LoVo (cell line): Measurements from ENCODE around the gene KIR3DL2.
A peak's percentile ranks its signal among the peaks of the same experiment; 100 is the strongest.
"Not testable (repeated sequence)": the region's sequence is repeated elsewhere in the genome, so short reads cannot be mapped to it uniquely, and the experiment has no call there.

Experiments used
- DNase-seq: peaks from one replicate; pipeline ENCODE4 v3.0.0-alpha.2; 2016; ENCODE audit warnings: low spot score

The KIR3DL2 gene

DNA sequence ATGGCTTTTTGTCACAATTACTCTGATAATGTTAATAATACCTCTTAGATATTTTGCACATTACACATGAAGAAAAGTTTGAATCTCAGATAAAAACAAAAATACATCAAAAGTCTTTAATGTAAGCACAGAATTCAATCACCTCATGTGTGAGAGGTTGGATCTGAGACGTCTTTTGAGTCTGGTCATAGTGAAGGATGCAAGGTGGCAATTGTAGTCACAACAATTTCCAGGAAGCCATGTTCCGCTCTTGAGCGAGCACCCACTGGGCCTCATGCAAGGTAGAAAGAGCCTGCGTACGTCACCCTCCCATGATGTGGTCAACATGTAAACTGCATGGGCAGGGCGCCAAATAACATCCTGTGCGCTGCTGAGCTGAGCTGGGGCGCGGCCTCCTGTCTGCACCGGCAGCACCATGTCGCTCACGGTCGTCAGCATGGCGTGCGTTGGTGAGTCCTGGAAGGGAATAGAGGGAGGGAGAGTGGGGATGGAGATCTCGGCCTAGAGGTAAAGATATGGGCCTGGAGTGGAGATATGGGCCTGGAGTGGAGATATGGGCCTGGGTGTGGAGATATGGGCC lies at the start of gene KIR3DL2:
KIR3DL2 (plus strand) TSS at position 383 of the 580 bp plus-strand sequence; CDS start at position 416, 33 bp downstream.
- DNase-seq, result not testable (repeated sequence)

DNA sequence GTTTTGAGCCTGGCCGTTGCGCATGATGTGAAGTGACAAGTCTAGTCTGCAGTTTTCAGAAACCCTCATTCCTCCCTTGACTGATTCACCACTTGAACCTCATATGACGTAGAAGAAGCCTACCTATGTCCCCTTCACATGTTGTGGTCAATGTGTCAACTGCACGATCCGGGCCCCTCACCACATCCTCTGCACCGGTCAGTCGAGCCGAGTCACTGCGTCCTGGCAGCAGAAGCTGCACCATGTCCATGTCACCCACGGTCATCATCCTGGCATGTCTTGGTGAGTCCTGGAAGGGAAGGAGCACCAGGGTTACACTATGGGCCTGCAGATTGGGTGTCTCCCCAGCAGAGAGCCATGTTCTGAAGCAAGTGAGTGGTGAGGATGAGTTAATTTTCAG lies 46.8 kb upstream of the KIR3DL2 start, which contains the start of gene KIR2DL4:
KIR2DL4 (plus strand) TSS at position 201 of the 400 bp plus-strand sequence; CDS start at position 243, 42 bp downstream.
- no peak for DNase-seq

GRCh38 chr19:54804101-54804500 lies 46.1 kb upstream of the KIR3DL2 start:
- no peak for DNase-seq

DNA sequence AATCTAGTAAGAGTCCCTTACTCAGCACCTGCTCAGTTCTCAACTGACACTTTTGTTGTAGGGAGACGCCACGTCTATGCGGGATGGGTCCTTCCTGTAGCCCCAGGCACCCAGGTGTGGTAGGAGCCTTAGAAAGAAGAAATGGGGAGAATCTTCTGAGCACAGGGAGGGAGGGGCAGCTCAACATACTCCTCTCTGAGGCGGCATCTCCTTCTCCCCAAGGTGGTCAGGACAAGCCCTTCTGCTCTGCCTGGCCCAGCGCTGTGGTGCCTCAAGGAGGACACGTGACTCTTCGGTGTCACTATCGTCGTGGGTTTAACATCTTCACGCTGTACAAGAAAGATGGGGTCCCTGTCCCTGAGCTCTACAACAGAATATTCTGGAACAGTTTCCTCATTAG lies 45.7 kb upstream of the KIR3DL2 start:
- no peak for DNase-seq

DNA sequence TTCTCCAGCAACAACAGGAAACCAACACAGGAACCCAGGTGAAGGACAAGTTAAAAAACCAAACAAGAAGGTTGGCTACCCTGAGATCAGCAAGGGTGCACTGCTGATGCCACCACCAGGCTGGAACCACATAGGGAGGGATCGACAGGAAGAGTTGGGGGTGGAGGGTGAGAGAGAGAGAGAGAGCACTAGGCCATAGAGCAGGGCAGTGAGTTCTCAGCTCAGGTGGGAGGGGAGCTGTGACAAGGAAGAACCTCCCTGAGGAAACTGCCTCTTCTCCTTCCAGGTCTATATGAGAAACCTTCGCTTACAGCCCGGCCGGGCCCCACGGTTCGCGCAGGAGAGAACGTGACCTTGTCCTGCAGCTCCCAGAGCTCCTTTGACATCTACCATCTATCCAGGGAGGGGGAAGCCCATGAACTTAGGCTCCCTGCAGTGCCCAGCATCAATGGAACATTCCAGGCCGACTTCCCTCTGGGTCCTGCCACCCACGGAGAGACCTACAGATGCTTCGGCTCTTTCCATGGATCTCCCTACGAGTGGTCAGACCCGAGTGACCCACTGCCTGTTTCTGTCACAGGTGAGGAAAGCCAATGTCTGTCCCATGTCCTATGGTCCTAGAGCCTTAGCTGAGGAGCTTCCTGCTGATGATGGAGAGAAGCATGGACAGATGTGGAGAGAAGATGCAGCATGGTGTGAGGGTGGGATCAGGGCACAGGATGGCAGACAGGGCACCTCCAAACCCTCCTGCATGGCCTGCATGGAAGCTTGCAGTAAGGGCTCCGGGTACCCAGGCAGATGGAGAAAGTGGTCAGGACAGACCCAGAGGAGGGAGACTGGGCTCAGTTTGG lies 44.4 kb upstream of the KIR3DL2 start:
- no peak for DNase-seq

DNA sequence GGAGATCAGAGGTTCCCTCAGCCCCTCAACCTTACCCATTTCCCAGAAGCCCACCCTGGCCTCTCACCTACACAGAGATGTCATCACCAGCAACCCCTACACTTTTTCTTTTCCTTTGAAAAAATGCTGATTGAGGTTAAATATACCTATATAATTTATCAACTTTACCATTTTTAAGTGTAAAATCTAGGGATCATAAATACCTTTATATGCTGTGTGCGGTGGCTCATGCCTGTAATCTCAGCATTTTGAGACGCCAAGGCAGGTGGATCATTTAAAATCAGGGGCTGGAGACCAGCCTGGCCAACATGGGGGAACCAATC lies 43.8 kb upstream of the KIR3DL2 start:
- DNase-seq, result no peak

- DNase-seq, result not testable (repeated sequence)
These were observed 35.7 kb upstream of the KIR3DL2 start for GRCh38 chr19:54814571-54814970.

DNA sequence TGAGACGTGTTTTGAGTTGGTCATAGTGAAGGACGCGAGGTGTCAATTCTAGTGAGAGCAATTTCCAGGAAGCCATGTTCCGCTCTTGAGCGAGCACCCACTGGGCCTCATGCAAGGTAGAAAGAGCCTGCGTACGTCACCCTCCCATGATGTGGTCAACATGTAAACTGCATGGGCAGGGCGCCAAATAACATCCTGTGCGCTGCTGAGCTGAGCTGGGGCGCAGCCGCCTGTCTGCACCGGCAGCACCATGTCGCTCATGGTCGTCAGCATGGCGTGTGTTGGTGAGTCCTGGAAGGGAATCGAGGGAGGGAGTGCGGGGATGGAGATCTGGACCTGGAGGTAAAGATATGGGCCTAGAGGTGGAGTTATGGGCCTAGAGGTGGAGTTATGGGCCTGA lies 34.0 kb upstream of the KIR3DL2 start, which contains the start of gene KIR3DL1:
KIR3DL1 (plus strand) TSS at position 218 of the 400 bp plus-strand sequence.
- not testable (repeated sequence) for DNase-seq

GRCh38 chr19:54817670-54818536 lies 32.3 kb upstream of the KIR3DL2 start:
- DNase-seq, result no peak

GRCh38 chr19:54824416-54824815 lies 25.8 kb upstream of the KIR3DL2 start:
- not testable (repeated sequence) for DNase-seq

DNA sequence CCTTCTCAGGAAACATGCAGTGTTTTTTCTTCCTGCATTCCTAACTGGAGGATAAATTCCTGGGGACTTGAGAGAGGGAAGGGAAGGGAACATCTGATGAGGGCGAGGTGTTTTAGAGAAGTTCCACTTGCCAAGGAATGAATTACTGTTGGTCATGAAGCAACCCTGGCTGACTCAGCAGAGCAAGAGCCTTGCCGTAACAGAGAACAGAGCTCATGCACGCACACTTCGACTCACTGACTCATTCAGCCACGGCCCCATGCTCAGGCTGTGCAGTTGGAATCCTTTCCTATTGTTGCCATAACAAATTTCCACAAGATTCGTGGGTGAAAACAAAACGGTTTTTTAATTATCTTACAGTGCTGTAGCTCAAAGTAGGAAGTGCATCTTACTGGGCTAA lies 24.9 kb upstream of the KIR3DL2 start:
- not testable (repeated sequence) for DNase-seq

- not testable (repeated sequence) for DNase-seq
These were observed 22.2 kb upstream of the KIR3DL2 start for GRCh38 chr19:54828064-54828463.

GRCh38 chr19:54832496-54832895 lies 17.7 kb upstream of the KIR3DL2 start, which contains the start of gene KIR2DS4:
Gene KIR2DS4 (plus strand): TSS chr19:54832676.
- DNase-seq, result not testable (repeated sequence)

DNA sequence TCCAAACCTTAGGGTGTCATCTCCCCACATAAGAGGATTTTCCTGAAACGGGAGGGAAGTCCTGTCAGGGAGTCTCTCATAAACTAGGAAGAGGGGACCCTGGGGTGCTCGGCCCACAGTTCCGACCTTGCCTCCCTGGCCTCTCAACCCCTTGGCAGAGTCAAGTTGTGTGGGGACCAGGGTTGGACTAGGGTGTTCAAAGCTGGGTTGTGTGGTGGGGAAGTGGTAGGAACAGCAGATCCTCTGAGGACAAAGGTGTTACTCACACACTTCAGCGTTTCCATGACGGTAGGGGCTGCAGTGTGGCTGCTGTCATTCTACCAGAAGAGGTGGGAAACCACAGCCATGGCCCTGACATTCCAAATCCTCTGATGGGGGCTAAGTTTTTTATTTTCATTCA lies 15.1 kb upstream of the KIR3DL2 start:
- DNase-seq, result not testable (repeated sequence)

GRCh38 chr19:54837522-54837921 lies 12.7 kb upstream of the KIR3DL2 start:
- DNase-seq, result not testable (repeated sequence)

- DNase-seq, result not testable (repeated sequence)
These were observed 7.1 kb upstream of the KIR3DL2 start for GRCh38 chr19:54843171-54843570.

GRCh38 chr19:54850930-54851329 lies 687 bp downstream of the KIR3DL2 start:
- DNase-seq, result no peak

DNA sequence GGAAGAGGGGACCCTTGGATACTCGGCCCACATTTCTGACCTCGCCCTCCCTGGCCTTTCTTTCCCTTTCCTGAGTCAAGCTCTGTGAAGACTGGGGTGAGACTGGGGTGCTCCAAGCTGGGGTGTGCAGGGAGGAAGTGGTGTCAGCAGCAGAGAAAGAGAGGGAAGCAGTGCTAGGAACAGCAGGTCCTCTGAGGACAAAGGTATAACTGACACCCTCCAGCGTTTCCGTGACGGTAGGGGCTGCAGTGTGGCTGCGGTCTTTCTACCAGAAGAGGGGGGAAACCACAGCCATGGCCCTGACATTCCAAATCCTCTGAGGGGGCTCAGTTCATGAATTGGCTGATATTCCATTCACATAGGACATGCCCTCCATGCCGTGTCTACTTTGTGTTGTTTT lies 1.1 kb downstream of the KIR3DL2 start:
- DNase-seq, result no peak

DNA sequence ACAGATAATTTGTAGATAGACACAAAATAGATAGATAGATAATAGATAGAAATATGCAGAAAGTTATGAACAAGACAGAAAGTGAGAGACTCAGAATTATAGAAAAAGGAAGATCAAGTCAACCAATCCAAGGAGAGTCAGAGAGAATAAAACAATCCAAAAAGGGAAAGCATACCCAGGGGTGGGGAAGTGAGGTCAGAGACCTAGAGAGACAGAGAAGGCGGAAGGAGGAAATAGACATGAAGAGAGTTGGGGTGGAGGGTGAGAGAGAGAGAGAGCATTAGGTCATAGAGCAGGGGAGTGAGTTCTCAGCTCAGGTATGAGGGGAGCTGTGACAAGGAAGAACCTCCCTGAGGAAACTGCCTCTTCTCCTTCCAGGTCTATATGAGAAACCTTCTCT lies 5.0 kb downstream of the KIR3DL2 start:
- not testable (repeated sequence) for DNase-seq

- not testable (repeated sequence) for DNase-seq
These were observed 8.2 kb downstream of the KIR3DL2 start for GRCh38 chr19:54858476-54858875.

GRCh38 chr19:54859421-54859820 lies 9.2 kb downstream of the KIR3DL2 start:
- peak; percentile 8 for DNase-seq

DNA sequence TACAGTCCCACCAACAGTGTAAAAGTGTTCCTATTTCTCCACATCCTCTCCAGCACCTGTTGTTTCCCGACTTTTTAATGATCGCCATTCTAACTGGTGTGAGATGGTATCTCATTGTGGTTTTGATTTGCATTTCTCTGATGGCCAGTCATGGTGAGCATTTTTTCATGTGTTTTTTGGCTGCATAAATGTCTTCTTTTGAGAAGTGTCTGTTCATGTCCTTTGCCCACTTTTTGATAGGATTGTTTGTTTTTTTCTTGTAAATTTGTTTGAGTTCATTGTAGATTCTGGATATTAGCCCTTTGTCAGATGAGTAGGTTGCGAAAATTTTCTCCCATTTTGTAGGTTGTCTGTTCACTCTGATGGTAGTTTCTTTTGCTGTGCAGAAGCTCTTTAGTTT lies 13.2 kb downstream of the KIR3DL2 start:
- DNase-seq, result not testable (repeated sequence)
